Subcutaneous abdominal adipose tissue (tissue), 5 donors: ENCODE results near the gene PPP6R3.

Source experiments
- H3K27ac ChIP-seq: one replicate; pipeline ENCODE4 v1.7.0; 2013; ENCODE audit warnings: low read depth, mild to moderate bottlenecking, inconsistent platforms, low read length, moderate library complexity
- H3K27me3 ChIP-seq, 5 donors: one replicate each; pipeline ENCODE4 v1.7.0; 2013; ENCODE audit warnings: low read length in 5 of 5, inconsistent platforms in 1 of 5; ENCODE audit not compliant: control insufficient read depth in 5 of 5, insufficient read depth in 4 of 5
- H3K36me3 ChIP-seq, 5 donors: one replicate each; pipeline ENCODE4 v1.7.0; 2013; ENCODE audit warnings: low read length in 5 of 5; ENCODE audit not compliant: control insufficient read depth in 5 of 5, insufficient read depth in 5 of 5
- H3K4me1 ChIP-seq, 5 donors: one replicate each; pipeline ENCODE4 v1.7.0; 2013; ENCODE audit warnings: low read length in 5 of 5, mild to moderate bottlenecking in 3 of 5, moderate library complexity in 1 of 5; ENCODE audit not compliant: control insufficient read depth in 5 of 5, insufficient read depth in 5 of 5
- H3K4me3 ChIP-seq, 5 donors: one replicate each; pipeline ENCODE4 v1.7.0; 2013; ENCODE audit warnings: low read length in 5 of 5, low read depth in 1 of 5
- H3K9ac ChIP-seq, 5 donors: one replicate each; pipeline ENCODE4 v1.7.0; 2013; ENCODE audit warnings: low read length in 5 of 5, mild to moderate bottlenecking in 4 of 5, moderate library complexity in 3 of 5
- H3K9me3 ChIP-seq, 5 donors: one replicate each; pipeline ENCODE4 v1.7.0; 2013; ENCODE audit warnings: low read length in 5 of 5; ENCODE audit not compliant: control insufficient read depth in 5 of 5
- donor health status: healthy.
- donor health status: healthy.
- donor health status: healthy.
- donor health status: healthy.
- donor health status: healthy.

PPP6R3 gene, protein sequence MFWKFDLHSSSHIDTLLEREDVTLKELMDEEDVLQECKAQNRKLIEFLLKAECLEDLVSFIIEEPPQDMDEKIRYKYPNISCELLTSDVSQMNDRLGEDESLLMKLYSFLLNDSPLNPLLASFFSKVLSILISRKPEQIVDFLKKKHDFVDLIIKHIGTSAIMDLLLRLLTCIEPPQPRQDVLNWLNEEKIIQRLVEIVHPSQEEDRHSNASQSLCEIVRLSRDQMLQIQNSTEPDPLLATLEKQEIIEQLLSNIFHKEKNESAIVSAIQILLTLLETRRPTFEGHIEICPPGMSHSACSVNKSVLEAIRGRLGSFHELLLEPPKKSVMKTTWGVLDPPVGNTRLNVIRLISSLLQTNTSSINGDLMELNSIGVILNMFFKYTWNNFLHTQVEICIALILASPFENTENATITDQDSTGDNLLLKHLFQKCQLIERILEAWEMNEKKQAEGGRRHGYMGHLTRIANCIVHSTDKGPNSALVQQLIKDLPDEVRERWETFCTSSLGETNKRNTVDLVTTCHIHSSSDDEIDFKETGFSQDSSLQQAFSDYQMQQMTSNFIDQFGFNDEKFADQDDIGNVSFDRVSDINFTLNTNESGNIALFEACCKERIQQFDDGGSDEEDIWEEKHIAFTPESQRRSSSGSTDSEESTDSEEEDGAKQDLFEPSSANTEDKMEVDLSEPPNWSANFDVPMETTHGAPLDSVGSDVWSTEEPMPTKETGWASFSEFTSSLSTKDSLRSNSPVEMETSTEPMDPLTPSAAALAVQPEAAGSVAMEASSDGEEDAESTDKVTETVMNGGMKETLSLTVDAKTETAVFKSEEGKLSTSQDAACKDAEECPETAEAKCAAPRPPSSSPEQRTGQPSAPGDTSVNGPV

DNA sequence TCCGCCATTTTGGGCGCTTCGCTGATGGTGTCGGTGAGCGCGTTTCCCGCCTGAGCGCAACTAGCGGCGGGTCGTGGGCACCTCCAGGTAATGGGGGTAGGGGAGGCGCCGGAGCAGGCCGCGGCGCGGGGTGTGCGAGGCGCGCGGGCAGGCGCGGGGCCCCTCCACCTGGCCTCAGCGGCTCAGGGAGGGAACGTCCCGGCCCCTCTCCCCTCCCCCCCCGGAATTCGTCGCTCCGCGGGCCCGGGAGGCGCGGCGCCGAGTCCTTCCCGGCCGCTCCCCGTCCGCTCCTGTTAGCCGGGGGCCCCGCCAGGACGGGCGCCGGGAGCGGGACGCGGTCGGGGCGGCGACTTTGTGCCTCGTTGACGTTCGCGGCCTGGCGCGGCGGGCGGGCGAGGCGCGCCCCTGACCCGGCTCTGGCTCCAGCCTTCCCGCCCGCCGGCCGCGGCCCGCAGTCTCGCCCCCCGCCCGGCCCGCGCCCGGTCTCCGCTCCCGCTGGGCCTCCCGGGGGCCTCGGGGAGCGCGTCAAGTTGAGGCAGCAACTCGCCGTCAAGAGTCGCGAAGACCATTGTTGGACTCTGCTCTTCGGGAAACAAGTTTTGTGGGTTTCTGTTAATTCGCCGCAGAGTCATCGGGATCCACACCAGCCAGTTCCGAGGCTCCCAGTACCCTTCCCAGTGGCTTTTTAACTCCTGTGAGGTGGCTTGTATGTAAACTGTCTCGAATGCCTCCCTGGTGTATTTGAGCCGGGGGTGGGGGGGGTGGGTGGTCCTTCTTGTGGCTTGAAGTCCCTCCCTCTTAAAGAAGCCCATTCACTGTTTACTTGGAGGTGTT is at the start of gene PPP6R3:
PPP6R3 (plus strand) TSS at position 12 of the 834 bp plus-strand sequence. CDS start 76,913 bp downstream, outside the sequence.
- Histone ChIP-seq H3K36me3 (no peaks in the 10 kb centered on the region), H3K27me3 (no peaks in the 10 kb centered on the region), H3K4me3 (peak within 1 kb of the TSS; percentile 80 to 92 (median 86)), H3K9ac (peak within 1 kb of the TSS; percentile 68 to 90 (median 87)), H3K4me1 (peaks cover 16 to 51% (median 50%) of the 10 kb centered on the region in 5 donors), H3K27ac (peak within 1 kb of the TSS; percentile 92), H3K9me3 (no peaks in the 10 kb centered on the region)

DNA sequence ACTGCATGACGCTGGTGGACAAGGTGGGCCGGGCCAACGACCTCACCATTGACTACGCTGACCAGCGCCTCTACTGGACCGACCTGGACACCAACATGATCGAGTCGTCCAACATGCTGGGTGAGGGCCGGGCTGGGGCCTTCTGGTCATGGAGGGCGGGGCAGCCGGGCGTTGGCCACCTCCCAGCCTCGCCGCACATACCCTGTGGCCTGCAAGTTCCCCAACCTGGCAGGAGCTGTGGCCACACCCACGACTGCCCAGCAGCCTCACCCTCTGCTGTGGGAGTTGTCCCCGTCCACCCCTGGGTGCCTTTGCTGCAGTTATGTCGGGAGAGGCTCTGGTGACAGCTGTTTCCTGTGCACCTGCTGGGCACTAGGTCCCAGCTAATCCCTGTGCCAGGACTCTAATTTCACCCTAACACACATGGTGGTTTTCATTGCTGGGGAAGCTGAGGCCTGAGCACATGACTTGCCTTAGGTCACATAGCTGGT is 49.0 kb upstream of the PPP6R3 start:
- no peak overlapping the region for H3K4me3 ChIP-seq
- H3K27me3 ChIP-seq = no peaks in the 10 kb centered on the region
- no peak overlapping the region for H3K9ac ChIP-seq
- no peak overlapping the region for H3K27ac ChIP-seq
- no peaks in the 10 kb centered on the region for H3K9me3 ChIP-seq
- peaks cover 0 to 83% (median 77%) of the 10 kb centered on the region in 5 donors for H3K36me3 ChIP-seq
- H3K4me1 ChIP-seq = peaks cover 0 to 12% (median 0%) of the 10 kb centered on the region in 5 donors

DNA sequence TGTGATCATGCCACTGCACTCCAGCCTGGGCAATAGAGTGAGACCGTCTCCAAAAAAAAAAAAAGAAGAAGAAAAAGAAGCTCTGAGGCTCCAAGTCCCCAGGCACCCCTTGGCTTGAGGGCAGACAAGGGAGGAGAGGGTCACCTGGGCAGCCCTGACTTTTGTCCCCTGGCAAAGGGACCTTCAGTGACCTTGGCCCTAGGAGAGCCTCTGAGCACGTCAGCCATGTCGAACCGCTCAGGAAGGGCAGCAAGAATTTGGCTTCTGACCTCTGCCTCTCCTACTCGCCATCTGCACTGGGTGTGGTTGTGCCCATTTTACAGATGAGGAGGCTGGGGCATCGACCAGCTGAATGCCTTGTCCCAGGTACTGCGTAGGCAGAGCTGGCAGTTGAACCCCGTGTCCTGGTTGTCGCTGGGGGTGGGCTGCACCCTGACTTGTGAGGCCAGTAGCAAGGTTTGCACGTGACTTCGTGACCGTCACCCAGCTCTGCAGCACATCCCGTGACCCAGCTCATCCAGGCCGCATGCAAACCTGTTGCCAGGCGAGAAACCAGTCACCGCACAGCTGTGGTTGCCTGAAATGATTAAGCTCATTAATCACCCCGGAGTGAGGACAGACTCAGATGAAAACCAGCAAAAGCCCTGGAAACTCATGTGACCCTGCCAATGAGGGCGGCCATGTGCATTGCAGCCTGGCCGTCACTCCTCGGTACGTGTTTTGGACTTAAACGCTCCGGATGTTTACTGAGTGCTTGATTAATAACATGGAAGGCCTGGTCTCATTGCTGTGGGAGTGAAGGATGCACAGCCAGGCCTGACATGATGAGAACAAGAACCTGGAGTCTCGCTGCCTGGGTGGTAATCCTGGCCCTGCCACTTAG is 47.7 kb upstream of the PPP6R3 start:
- no peak overlapping the region for H3K27ac ChIP-seq
- no peak overlapping the region for H3K9ac ChIP-seq
- H3K9me3 ChIP-seq = no peaks in the 10 kb centered on the region
- H3K4me3 ChIP-seq = no peak overlapping the region
- peaks cover 0 to 82% (median 78%) of the 10 kb centered on the region in 5 donors for H3K36me3 ChIP-seq
- H3K4me1 ChIP-seq = peaks cover 0 to 12% (median 0%) of the 10 kb centered on the region in 5 donors
- no peaks in the 10 kb centered on the region for H3K27me3 ChIP-seq

DNA sequence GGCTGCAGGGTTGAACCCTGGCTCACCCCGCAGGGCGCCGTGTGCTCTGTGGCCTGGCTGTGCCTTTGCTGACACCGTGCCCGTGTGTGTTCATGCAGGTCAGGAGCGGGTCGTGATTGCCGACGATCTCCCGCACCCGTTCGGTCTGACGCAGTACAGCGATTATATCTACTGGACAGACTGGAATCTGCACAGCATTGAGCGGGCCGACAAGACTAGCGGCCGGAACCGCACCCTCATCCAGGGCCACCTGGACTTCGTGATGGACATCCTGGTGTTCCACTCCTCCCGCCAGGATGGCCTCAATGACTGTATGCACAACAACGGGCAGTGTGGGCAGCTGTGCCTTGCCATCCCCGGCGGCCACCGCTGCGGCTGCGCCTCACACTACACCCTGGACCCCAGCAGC is 47.0 kb upstream of the PPP6R3 start:
- H3K27me3 ChIP-seq = no peaks in the 10 kb centered on the region
- H3K36me3 ChIP-seq = peaks cover 0 to 85% (median 77%) of the 10 kb centered on the region in 5 donors
- no peak overlapping the region for H3K4me3 ChIP-seq
- no peak overlapping the region for H3K9ac ChIP-seq
- no peak overlapping the region for H3K27ac ChIP-seq
- no peaks in the 10 kb centered on the region for H3K9me3 ChIP-seq
- peaks cover 0 to 12% (median 0%) of the 10 kb centered on the region in 5 donors for H3K4me1 ChIP-seq

DNA sequence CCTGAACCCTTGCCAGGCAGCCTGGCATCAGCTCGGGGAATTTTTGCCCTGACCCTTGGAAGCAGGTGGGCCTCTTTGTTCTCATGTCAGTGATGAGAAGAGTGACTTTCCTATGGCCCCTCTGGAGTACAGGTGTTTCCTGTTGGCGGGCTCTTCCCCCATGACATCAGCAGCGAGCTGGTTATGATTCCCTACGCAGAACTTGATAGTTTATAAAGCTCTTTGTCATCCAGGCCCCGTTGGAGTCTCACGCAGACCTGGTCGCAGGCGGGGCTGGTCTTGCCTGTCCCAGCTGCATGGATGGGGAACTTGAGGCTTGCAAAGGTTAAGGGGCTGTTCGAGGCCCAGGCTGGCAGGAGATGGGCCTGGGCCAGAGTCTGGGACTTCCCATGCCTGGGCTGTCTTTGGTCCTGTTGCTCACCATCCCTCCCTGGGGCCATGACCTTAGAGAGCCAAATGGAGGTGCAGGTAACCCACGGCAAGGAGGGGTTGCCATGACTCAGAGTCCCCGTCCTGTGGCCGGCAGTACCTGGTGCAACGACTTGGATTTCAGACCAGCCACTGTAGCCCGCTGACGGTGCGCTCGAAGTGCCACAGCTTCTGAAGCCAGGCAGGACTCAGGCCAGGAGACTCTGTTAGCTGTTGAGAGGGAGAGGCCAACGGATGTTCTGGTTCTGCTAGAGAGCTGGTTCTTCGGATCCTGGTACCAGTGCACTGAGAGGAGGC is 45.9 kb upstream of the PPP6R3 start:
- no peak overlapping the region for H3K27ac ChIP-seq
- H3K36me3 ChIP-seq = peaks cover 0 to 93% (median 78%) of the 10 kb centered on the region in 5 donors
- no peaks in the 10 kb centered on the region for H3K9me3 ChIP-seq
- H3K27me3 ChIP-seq = no peaks in the 10 kb centered on the region
- no peak overlapping the region for H3K4me3 ChIP-seq
- no peak overlapping the region for H3K9ac ChIP-seq
- peaks cover 0 to 12% (median 0%) of the 10 kb centered on the region in 5 donors for H3K4me1 ChIP-seq

DNA sequence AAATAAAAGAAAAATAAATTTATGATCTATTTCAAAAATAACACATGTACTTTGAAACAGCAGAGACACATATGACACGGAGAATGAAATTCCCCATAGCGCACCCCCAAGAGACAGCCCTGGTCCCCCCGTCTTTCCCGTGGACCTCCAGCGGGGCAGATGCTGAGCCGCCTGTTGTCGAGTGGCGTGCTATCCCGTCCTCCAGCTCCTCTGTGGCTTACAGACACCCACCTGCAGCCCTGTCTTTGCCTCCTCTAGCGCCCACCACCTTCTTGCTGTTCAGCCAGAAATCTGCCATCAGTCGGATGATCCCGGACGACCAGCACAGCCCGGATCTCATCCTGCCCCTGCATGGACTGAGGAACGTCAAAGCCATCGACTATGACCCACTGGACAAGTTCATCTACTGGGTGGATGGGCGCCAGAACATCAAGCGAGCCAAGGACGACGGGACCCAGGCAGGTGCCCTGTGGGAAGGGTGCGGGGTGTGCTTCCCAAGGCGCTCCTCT is 44.4 kb upstream of the PPP6R3 start:
- H3K27me3 ChIP-seq = no peaks in the 10 kb centered on the region
- no peaks in the 10 kb centered on the region for H3K9me3 ChIP-seq
- no peak overlapping the region for H3K4me3 ChIP-seq
- H3K9ac ChIP-seq = no peak overlapping the region
- peaks cover 0 to 90% (median 74%) of the 10 kb centered on the region in 5 donors for H3K36me3 ChIP-seq
- H3K4me1 ChIP-seq = peaks cover 0 to 12% (median 0%) of the 10 kb centered on the region in 5 donors
- no peak overlapping the region for H3K27ac ChIP-seq

DNA sequence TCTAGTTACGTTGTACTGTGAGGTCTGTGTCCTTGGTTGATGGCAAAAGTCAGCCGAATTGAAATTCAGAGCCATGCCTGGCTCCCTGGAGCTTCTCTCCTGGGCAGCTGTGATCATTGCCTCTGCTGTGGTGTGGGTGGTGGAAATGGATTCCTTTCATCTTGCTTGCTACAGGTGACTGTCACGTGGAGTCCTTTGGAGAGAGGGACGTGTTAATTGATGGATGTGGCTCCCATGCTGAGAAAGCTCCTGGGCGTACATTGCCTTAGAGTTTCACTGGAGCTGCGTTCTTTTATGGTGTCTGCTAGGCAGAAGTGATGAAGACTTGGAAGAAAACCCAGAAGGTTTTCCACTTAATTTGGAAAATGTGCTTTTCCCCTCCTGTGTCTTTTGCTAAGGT is 41.9 kb upstream of the PPP6R3 start:
- Histone ChIP-seq H3K27ac (no peak overlapping the region), H3K9ac (no peak overlapping the region), H3K4me3 (no peak overlapping the region), H3K36me3 (peaks cover 0 to 83% (median 70%) of the 10 kb centered on the region in 5 donors), H3K27me3 (no peaks in the 10 kb centered on the region), H3K9me3 (no peaks in the 10 kb centered on the region), H3K4me1 (peaks cover 0 to 12% (median 0%) of the 10 kb centered on the region in 5 donors)

DNA sequence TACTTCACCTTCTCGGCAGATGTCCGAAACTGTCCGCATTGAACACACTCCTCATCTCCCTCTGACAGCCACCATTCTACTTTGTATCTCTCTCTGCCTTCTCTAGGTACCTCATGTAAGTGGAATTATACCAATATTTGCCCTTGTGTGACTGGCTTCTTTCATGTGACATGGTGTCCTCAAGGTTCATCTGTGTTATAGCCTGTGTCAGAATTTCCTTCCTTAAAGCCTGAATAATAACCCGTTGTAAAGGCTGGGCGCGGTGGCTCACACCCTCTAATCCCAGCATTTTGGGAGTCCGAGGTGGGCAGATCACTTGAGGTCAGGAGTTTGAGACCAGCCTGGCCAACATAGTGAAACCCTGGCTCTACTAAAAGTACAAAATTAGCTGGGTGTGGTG is 40.4 kb upstream of the PPP6R3 start:
- no peak overlapping the region for H3K4me3 ChIP-seq
- no peaks in the 10 kb centered on the region for H3K4me1 ChIP-seq
- H3K9me3 ChIP-seq = no peaks in the 10 kb centered on the region
- H3K36me3 ChIP-seq = peaks cover 0 to 83% (median 70%) of the 10 kb centered on the region in 5 donors
- no peaks in the 10 kb centered on the region for H3K27me3 ChIP-seq
- H3K27ac ChIP-seq = no peak overlapping the region
- H3K9ac ChIP-seq = no peak overlapping the region
